Ramos (cell line): ENCODE data around the gene COL27A1.

Experiments
- in situ Hi-C: fragments of 300-500 bp; cut with MboI; formaldehyde crosslinking; loops from one replicate; pipeline ENCODE4 v1.14.3; 2022; ENCODE audit warnings: low sequenced_read_pairs; ENCODE audit not compliant: unreplicated experiment

Gene COL27A1

DNA sequence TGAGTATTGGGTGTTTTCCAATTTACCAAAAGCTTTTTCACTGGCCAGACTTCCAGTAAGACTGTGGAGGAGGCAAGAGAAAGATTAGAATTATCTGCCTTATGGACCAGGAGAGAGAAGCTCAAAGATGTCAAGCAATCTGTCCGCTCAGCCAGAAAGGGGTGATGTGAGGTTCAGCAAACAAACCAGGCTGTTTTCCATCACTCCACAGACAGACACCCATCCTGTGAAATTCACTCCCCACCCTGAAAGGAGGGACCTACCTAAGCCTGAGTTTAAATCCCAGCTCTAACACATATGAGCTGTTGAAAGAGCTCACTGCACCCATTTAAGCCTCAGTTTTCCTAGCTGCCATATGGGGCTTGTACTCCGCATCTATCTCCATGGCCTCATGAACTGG lies 14.9 kb upstream of the COL27A1 start:
- in situ Hi-C loops = no loop called here

DNA sequence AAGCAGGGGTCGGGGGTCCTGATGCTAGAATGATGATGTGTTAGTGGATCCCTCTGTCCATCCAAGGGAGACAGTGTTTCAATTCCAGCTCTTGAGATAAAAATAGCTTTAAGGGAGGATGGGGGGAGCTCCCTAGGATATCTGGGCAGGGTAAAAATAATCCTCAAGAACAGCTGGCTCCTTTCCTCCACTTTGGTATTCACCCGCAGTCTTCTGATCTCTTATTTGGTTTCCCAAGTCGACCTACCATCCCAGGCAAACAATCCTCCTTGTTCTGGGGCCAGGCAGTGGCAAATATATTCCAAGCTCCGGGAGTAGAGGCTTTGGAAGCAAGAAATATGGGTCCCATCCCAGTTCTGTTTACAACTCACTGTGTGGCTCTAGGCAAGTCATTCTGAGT lies 14.5 kb upstream of the COL27A1 start:
- in situ Hi-C loops = no loop called here

DNA sequence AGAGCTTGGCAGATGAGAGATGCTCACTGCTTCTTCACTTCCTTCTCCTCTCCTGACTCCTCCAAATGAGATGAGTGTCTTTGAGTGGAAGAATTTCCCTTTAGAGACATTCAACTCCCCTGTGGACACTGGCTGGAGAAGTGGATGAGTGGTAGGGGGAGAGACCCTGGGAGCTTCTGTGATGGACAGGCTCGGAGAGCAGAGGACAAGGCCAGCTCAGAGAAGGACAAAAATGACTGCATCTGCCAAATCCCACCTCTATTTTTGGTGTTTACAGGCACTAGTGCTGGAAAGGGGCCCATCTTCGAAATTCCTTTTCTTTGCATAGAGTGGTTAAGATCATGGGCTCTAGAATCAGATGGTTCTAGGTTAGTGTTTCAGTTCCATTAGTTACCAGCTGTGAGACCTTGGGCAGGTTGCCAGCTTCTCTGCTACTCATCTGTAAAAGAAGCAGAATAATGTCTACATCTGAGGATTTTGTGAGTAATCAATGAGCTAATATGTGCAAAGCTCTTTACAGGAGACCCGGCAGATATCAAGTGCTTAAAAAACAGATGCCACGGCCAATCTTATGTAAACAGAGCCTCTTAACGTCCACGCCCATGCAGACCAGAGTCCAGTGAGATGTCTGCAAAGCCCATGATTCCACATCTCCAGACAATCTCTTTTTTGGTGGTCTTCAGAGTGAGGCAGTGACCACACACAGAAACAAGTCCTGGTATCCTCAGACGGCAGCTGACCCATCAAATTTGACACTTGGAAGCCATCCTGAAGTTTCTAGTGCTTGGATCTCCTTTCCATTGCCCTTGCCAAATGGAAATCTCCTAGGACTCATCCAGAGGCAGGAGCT lies 13.6 kb upstream of the COL27A1 start:
- in situ Hi-C loops = no loop called here

DNA sequence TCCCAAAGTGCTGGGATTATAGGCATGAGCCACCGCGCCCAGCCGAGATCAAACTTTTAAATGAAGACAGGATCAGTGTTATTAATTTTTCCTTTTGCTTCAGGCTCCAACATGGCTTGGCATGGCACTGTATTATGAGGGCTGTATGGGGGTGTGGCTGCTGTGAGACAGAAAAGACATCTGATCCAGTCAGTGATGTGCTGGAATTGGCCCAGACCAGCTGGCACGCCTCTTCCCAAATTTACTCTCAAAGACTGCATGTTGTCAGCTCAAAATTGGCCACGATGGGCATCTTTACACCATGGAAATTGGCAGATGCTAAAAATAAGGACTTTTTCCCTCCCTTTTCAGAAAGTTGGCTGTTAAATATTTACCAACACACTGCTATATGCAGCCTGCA lies 12.1 kb upstream of the COL27A1 start:
- in situ Hi-C loops = no loop called here

DNA sequence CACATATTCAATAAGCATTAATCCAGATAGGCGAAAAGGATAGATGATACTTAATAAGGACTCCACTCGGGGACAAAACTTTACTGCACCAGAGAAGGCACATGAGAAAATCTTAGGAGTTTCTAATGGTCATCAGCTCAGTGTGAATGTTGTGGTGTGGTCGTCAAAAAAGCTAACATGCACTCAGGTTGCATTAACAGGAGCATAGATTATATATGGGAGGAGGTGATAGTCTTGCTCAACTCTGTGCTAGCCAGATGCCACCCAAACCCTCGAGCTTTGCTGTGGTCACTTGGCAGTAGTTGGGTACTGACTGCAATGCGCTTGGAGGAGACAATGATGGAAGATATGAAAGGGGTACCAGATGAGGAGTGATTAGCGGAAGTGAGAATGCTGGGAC lies 8.6 kb upstream of the COL27A1 start:
- in situ Hi-C loops = no loop called here

DNA sequence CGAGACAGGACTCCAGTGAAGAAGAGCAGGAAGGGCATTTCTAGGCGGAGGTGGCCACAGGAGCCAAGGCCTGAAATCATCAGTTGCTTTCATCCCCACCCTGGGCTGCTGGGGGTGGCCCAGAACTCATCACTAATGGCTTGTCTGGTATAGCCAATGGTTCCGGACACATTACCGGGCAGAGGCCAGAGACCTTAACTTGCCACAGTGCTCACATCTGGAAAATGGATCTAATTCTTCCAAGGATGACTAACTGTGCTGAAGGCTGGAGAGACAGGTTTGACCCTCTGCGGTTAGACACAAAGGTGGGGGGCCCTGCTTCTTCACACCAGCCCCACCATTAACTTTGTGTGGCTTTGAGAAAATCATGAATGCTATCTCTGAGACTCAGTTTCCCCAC lies 6.2 kb upstream of the COL27A1 start:
- in situ Hi-C loops = no loop called here

DNA sequence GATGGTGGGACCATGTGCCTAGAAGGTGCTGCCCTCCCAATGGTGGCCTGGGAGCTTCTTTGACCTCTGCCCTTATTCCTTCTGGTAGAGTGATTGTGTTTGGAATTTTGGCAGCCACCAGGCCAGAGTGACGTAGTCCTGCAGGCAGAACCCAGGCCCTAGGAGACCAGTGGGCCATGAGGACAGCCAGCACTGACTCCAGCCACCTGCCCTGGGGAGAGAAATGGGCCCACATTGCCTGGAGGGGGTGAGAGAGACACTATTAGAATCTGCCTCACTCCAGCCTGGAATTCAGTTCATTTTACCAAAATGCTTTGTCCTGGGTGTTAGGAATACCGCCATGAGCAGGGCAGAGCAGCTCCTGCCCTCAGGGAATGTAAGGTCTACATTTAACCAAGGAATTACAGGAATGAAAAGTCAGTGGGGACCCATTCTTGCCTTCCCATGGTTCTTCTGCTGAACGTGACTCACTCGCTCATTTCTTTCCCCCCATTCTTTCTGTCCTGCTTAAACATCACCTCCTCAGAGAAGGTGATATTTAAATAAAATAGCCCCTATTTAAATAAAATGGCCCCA lies 5.5 kb upstream of the COL27A1 start:
- in situ Hi-C loops = no loop called here

DNA sequence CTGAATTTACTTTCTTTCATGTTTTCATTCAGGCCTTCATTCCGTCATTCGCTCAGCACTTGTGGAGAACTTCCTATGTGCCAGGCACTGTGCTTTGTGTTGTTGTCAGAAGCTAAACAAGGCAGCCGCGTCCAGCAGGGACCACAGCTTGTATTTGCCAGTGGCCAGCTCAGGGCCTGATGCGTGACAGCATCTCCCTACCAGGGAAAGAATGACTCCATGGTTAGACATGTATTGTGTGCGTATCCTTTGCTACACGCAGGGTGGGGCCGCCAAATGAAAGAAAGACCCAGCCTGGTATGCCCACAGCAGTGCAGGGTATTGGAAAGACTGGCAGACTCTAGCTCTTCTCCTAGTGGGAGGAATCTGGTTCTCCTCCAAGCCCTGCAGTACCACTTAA lies 4.7 kb upstream of the COL27A1 start:
- in situ Hi-C loops = no loop called here

DNA sequence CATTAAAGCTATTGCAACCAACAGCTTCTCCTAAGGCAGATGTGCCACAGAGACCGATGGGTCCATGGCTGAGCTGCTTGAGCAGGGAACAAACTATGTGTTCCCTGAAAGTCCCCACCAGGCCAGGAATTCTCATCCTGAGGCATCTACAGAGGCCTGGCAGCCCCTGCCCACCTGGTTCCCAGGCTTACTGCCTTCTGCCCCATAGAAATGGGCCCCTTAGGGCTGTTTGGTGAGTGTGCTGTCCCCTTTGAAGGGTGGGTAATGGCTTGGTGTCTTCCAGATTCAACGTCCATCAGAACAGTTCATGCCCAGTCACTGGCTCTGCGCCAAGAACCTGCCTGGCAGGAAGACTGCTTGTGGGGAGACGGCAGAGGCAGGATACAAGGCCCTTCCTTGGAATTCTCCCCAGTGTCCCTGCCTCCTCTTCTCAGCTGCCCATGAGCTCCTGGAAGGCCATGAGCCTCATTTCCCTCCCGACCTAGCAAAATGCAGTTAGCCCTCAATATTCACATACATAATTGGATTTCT lies 3.8 kb upstream of the COL27A1 start:
- in situ Hi-C loops = no loop called here

DNA sequence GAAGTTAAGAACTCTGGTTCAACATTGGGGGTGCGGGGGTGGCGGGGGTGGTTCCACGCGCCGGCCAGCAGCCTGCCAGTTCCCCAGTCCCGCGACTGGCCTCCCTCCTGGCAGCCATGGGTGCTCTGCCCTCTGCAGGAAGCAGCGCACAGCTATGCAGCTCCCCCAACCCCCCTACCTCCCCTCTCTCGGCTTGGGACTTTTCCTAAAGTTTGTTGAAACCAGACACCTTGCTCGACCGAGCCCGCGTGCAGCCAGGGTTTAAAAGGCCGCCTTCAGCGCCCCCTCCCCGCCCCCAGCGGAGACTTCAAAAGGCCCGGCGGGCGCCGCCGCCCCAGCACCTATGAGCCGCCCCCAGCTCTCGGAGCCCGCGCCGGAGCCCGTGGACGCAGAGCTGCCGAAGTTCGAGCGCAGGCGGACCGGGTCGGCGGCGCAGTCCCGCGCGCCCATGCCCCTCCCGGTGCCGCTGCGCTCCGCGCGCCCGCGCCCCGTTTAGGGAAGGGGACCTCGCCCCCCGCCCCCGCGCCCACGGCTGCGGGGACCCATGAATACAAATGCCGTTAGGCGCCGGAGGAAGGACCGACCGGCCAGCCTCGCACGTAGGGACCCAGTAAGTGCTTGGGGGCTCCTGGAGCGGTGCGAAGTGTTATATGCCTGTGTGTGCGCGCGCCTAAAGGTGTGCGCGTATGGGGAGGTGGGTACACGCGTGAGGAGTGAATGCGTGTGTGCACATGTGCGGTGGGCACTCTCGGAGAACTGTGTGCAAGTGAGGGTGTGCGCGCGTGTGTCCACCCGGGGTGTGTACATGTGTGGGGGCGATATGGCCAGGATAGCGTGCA lies 1.4 kb upstream of the COL27A1 start:
- in situ Hi-C loops = no loop called here

DNA sequence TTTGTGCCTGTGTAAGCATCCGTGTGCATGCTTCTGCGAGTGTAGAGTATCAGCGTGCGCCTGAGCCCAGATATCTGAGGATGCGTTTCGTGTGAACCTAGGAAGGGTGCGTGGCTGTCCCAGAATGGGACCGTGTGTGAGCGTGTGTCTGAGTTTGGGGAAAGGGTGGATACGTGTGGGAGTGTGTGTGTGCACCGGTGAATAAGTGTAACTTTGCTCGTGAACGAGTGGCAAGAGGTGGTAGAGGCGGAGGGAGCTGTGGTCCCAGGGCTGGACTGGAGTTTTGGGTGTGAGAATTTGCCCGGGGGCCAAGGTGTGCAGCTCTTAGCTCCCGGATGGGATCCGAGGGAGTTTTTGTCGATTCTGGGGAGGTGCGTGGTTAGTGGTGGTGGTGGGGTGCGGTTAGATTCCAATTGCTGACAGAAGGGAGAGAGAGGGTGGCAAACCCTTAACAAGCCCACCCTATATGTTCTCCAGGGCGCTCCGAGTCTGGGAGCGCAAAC lies 686 bp upstream of the COL27A1 start:
- in situ Hi-C loops = no loop called here

DNA sequence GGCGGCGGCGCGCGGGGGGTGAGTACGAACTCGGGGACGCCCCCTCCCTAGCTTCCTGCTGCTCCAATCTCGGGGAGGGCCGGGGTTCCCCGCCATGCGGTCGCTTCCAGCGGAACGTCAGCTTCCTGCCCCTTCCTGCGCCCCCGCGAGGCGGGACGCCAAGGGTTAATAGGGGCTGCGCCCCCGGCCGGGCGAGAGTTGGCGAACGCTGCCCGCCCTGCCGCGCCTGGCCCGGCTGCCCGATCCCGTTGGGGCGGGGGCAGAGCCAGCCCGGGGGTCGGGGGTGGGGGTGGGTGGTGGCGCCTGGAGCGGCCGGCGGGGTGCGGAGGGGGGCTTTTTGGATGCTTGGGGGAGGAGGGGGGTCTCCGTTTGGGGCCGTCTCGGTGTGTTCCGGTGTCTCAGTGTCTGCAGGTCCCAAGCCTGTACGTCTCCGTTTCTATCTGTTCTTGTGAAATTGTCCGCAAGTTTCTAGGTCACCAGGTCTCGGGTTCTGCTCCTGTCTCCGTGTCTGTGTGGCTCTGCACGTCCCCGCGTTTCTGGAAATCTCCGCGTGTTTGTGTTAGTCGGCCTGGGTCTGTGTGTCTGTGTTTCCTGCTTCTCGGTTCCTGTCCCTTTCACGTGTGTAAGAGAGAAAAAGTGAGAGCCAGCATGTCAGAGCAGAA lies 789 bp downstream of the COL27A1 start:
- in situ Hi-C loops = no loop called here

DNA sequence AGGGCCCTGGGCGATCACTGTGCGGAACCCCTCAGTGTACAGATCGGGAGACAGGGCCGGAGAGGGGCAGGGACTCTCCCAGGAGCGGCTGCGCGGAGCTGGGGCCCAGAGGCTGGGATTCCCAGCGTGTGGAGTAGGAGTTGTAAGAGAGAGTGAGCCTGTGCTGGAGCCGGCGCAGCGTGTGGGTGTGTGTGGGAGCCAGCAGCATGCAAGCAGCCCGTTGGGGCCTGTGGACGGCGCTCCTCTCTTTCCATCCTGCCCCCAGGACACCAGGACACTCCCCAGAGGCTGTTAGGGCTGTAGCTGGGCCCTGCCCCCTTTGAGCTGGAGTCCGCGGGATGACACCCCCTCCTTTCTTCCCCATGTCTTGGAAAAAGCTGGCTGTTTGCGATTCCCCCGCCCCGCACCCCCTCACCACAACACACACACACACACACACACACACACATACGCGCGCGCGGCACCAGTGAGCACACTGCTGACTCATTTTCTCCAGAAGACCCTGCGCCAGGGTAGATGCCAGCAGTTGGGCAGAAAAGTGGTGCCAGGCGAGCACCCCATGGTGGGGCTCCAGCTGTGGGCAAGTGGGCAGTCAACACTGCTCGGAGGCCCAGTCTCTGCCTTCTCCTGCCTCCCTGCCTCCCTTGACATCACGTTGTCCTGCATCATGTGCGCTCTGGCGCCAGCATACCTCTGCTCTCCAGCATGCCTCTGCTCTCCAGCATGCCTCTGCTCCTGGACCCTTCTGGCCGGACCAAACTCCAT lies 1.5 kb downstream of the COL27A1 start:
- in situ Hi-C loops = no loop called here

DNA sequence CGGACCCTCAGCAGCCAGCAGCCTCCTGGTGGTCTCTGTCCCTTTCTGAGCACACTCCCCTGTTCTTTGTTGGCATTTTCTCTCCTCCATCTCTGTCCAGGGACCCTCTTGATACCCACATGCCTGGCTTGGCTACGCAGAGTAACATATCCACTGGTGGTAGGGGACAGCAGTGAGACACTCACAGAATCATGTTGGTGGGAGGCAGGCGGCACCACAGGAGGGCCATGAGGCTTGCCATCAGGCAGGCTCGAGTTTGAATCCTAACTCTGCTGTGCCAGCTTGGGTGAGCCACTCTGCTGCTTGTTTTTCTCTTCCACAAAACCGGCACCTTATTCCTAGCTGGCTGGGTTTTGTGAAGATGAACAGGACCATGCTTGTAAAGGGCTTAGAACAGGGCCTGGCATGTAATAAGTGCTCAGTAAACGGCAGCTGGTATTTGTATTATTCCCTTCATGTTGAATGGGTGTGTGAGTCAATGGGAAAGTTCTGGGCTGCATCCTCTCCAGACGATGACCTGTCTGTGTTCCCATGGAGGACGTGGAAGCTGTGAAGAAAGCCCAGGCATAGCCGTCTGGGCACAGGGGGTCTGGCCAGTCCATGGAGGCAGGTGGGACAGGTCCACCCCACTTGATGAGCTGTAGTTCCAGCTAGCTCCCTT lies 2.3 kb downstream of the COL27A1 start:
- in situ Hi-C loops = no loop called here

DNA sequence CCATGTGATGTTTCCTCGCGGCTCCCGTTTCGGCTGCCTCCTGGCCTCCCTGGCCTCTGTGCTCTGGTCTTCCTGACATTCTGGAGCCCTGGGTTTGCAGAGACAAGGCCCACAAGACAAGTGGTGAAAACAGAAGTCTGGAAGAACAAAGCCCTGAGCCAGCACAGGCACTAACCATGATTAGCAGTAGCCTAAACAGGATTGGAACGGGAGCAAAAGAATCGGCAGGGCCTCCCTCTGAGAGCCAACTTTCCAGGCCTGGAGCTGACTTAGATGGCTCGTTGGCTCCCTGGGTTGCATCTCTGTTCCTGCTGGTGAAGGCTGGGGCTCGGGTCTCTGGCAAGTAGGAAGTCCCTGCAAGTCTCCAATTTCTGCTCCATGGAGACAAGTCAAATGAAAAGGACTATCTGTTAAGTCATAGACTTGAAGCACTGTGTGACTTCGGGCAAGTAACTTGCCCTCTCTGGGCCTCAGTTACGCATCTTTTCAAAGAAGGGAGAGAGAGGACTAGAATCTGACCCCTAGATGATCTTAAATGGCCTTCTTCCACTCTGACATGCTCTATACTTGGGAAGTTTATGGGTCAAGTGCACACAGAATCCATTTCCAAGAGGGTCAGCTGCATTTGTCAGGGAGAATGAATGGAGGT lies 3.3 kb downstream of the COL27A1 start:
- in situ Hi-C loops = no loop called here

DNA sequence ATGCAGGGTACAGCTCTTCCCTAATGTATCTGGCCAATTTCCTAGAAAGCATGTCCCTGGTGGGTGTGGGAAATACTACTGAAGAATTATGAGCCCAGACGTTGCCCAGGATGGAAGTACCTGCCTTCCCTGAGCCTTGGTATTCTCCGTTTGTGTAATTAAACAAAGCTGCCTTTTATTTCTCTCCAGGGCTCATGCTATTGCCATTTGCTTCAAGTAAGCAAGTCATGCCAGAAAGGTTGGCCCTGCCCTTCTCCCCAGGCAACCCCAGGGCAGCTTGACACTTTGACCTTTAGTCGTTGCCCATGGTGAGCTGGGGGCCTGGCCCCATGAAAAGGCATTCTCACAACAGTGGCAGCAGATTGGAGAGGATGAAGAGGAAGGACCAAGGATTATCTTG lies 4.4 kb downstream of the COL27A1 start:
- in situ Hi-C loops = no loop called here

DNA sequence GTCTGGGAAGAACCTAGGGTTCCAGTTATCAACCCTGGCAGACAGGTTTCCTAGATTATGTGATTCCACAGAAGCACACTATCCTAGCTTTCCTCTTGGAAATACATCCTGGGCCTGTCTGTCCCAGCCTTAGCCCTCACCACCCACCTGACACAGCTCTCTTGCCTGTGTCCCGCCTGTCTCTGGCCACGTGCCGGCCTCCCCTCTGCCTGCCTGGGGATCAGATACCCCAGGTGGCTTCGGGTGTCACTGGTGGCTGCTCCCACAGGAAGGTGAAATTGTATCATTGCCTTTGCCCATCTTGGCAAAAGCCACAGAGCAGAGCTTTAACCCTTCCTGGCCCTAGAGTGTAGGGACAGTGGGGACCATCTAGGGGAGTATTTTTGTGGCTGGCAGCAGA lies 6.2 kb downstream of the COL27A1 start:
- in situ Hi-C loops = no loop called here

DNA sequence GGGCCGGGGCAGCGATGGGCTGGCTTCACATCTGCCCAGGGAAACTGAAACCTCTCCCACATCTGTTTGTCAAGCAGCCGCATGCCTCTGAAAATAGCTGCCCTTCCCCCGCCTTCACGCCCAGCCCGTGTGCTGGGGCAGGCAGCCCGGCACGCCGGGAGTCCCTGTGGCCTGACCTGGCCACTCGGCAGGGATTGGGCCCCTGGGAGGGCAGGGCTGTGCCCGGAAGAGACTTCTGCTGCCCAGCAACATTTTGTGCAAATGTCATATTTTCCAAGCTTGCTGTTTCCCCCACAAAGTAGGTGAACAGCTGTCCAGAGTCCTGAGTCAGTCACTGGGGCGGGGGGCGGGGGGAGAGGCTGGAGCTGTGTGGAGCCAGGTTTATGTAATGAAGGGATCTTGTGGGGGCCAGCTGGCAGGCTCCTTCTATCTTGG lies 8.2 kb downstream of the COL27A1 start:
- in situ Hi-C loops = no loop called here
